Measurements from ENCODE around the gene ANXA8L1. TPM values are rescaled to one million over a fixed set of nuclear protein-coding genes. Genes with fewer than 3 reads are reported as not detected.
"Not testable (repeated sequence)": the region's sequence is repeated elsewhere in the genome, so short reads cannot be mapped to it uniquely, and the experiment has no call there.

The ANXA8L1 gene
- polyA plus RNA-seq, 1 donor (not counting 4 experiments of a cell fraction or from before 2014, with no cell fraction given), result 495 TPM

GRCh38 chr10:46423550-46423949 is 48.0 kb downstream of the ANXA8L1 start:
- H3K79me2 ChIP-seq (ENCODE audit: control insufficient read depth, insufficient read depth, low read length); H3K27ac ChIP-seq (ENCODE audit: control insufficient read depth, insufficient read depth, low read length); H3K9ac ChIP-seq (ENCODE audit: control insufficient read depth, extremely low read depth, insufficient read depth, low read length); H3K4me3 ChIP-seq (ENCODE audit: control insufficient read depth in 2 of 3, extremely low read depth in 1 of 3, insufficient read depth in 2 of 3, low read depth in 1 of 3, low read length in 3 of 3); H4K20me1 ChIP-seq (ENCODE audit: control insufficient read depth, extremely low read depth, insufficient read depth, low read length); H3K9me1 ChIP-seq (ENCODE audit: control insufficient read depth, extremely low read depth, insufficient read depth, low read length); H3K9me3 ChIP-seq (ENCODE audit: control insufficient read depth, low read depth, low read length); H3K4me2 ChIP-seq (ENCODE audit: control insufficient read depth, extremely low read depth, insufficient read depth, low read depth, low read length); DNase-seq (ENCODE audit: low read depth, low spot score); H3K4me1 ChIP-seq (ENCODE audit: control insufficient read depth, extremely low read depth, insufficient read depth, low read length); H3K36me3 ChIP-seq (ENCODE audit: control insufficient read depth in 2 of 2, extremely low read depth in 1 of 2, insufficient read depth in 2 of 2, low read length in 2 of 2); dilution Hi-C loops (cut with MboI; ENCODE audit: extremely low pct_ligation_motif_present, low sequenced_read_pairs); H2AFZ ChIP-seq (ENCODE audit: control insufficient read depth, low read length); H3K27me3 ChIP-seq (ENCODE audit: control insufficient read depth, extremely low read depth, insufficient read depth, low read length): not testable (repeated sequence)
- peak; percentile 36 for FAIRE-seq

GRCh38 chr10:46440942-46441341 is 65.4 kb downstream of the ANXA8L1 start:
- dilution Hi-C loops (cut with MboI; ENCODE audit: extremely low pct_ligation_motif_present, low sequenced_read_pairs); H3K79me2 ChIP-seq (ENCODE audit: control insufficient read depth, insufficient read depth, low read length); H3K27me3 ChIP-seq (ENCODE audit: control insufficient read depth, extremely low read depth, insufficient read depth, low read length); H3K4me3 ChIP-seq (ENCODE audit: control insufficient read depth in 2 of 3, extremely low read depth in 1 of 3, insufficient read depth in 2 of 3, low read depth in 1 of 3, low read length in 3 of 3); H3K27ac ChIP-seq (ENCODE audit: control insufficient read depth, insufficient read depth, low read length); H4K20me1 ChIP-seq (ENCODE audit: control insufficient read depth, extremely low read depth, insufficient read depth, low read length); H3K9ac ChIP-seq (ENCODE audit: control insufficient read depth, extremely low read depth, insufficient read depth, low read length); H3K36me3 ChIP-seq (ENCODE audit: control insufficient read depth in 2 of 2, extremely low read depth in 1 of 2, insufficient read depth in 2 of 2, low read length in 2 of 2); H3K9me3 ChIP-seq (ENCODE audit: control insufficient read depth, low read depth, low read length); H3K4me2 ChIP-seq (ENCODE audit: control insufficient read depth, extremely low read depth, insufficient read depth, low read depth, low read length); H2AFZ ChIP-seq (ENCODE audit: control insufficient read depth, low read length); H3K9me1 ChIP-seq (ENCODE audit: control insufficient read depth, extremely low read depth, insufficient read depth, low read length); DNase-seq (ENCODE audit: low read depth, low spot score): not testable (repeated sequence)
- H3K4me1 ChIP-seq (ENCODE audit: control insufficient read depth, extremely low read depth, insufficient read depth, low read length), result peaks cover 10% of the 10 kb centered on the region
- peak; percentile 78 for FAIRE-seq

Other genes with a start within 250 kb of the ANXA8L1 start
- gene ANTXRL, start 88.8 kb upstream of the ANXA8L1 start, polyA plus RNA-seq, result not detected in 3 replicates
- 0.37 to 1.4 TPM (median 0.80 TPM) in 3 replicates for gene NPY4R, start 90.2 kb downstream of the ANXA8L1 start, polyA plus RNA-seq
- 0.03 to 0.42 TPM (median 0.08 TPM) in 3 replicates for gene GPRIN2, start 180.9 kb downstream of the ANXA8L1 start, polyA plus RNA-seq
- 0.07 to 0.16 TPM (median 0.13 TPM) in 3 replicates for gene SYT15, start 203.4 kb downstream of the ANXA8L1 start, polyA plus RNA-seq

All from keratinocyte (primary cell).